ENCODE results near the gene FXN. TPM values are rescaled to one million over a fixed set of nuclear protein-coding genes. Genes with fewer than 3 reads are reported as not detected.
A peak's percentile ranks its signal among the peaks of the same experiment; 100 is the strongest.

FXN gene
- total RNA-seq, 4 donors from 2014 or later, result 1.8 to 6.1 (median 3.9) TPM

DNA sequence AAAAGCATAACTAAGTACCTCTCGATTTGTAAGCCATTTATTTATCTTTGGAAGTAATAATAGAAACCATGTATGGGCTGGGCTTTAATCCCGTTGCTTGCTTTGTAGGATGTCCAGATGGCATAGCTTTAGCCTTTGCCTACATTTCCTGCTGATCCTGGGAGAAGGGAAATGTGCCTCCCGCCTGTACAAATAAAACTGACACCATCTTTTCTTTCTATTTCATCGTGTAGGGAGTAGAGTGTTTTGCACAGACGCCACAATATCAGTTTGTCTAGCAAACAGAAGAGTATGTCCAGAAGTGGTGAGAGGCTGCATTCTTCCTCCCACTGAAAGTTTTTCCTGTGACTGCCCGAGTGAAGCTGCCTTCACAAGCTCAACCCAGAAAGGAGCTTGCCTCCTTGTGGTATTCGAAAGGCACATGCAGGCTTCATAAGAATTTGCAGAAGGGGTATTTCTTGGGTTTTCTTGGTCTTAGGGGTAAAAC is 113.8 kb downstream of the FXN start:
- no peaks in the 10 kb centered on the region for H3K9me3 ChIP-seq
- DNase-seq, result no peak
- no peak overlapping the region for H3K4me3 ChIP-seq
- intact Hi-C loops (cut with DNase I), result no loop called here
- TF ChIP-seq POLR2A (IDR thresholded peaks at IDR 0.05), result no peak
- TF ChIP-seq, protein P1, sequence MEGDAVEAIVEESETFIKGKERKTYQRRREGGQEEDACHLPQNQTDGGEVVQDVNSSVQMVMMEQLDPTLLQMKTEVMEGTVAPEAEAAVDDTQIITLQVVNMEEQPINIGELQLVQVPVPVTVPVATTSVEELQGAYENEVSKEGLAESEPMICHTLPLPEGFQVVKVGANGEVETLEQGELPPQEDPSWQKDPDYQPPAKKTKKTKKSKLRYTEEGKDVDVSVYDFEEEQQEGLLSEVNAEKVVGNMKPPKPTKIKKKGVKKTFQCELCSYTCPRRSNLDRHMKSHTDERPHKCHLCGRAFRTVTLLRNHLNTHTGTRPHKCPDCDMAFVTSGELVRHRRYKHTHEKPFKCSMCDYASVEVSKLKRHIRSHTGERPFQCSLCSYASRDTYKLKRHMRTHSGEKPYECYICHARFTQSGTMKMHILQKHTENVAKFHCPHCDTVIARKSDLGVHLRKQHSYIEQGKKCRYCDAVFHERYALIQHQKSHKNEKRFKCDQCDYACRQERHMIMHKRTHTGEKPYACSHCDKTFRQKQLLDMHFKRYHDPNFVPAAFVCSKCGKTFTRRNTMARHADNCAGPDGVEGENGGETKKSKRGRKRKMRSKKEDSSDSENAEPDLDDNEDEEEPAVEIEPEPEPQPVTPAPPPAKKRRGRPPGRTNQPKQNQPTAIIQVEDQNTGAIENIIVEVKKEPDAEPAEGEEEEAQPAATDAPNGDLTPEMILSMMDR (IDR thresholded peaks at IDR 0.05), result peak in 3 of 6 experiments; percentile 7 to 25 (median 20)
- H3K4me1 ChIP-seq, result peaks cover 0 to 11% (median 0%) of the 10 kb centered on the region in 3 donors
- 22 to 25% methylated on average over 7 of the region's 7 CpGs for WGBS, 2 donors
- peaks cover 0 to 27% (median 0%) of the 10 kb centered on the region in 3 donors for H3K36me3 ChIP-seq
- peak overlapping the region in 2 of 4 donors; percentile 3 to 51 for H3K27ac ChIP-seq
- H3K27me3 ChIP-seq, result no peaks in the 10 kb centered on the region

Small RNA genes within 50 kb of the gene (small RNA-seq; reads per million reads assigned to genes)
- gene AL162730.1, result 0 reads per million in 4 donors

Other genes starting within 250 kb of the FXN start
- not detected for gene PRKACG, start 21.6 kb upstream of the FXN start, total RNA-seq
- 100 to 1,000 TPM; 101 to 301 (median 152) TPM for gene TJP2, start 138.5 kb downstream of the FXN start, total RNA-seq

Data from esophagus squamous epithelium (tissue), 5 donors.